Activated B cell treated with CpG ODN at 0.5 μM for 24 hours (primary cell): ENCODE results near the gene ANKS6. TPM values are rescaled to one million over a fixed set of nuclear protein-coding genes. Genes with fewer than 3 reads are reported as not detected.

Experiments used
- ATAC-seq: fragments of 200-7000 bp; cut with Tn5 transposase; one replicate; pipeline ENCODE4 v1.10.0; 2021; ENCODE audit warnings: low read depth, mild to moderate bottlenecking, moderate library complexity
- CTCF ChIA-PET: fragments of 350-600 bp; sonication (Branson Sonifier 250); formaldehyde crosslinking; loops from one replicate; lab custom pipeline; 2021; ENCODE audit warnings: antibody characterized with exemption; lab: Charles Lee
- POLR2A ChIA-PET: fragments of 350-600 bp; sonication (Branson Sonifier 250); formaldehyde crosslinking; loops from one replicate; lab custom pipeline; 2021; ENCODE audit warnings: antibody characterized with exemption; lab: Charles Lee
- DNase-seq: peaks from one replicate; pipeline ENCODE4 v3.0.0; 2022
- H3K27ac Mint-ChIP-seq: one replicate; pipeline ENCODE4 v1.8.0; 2020; ENCODE audit warnings: mixed read lengths
- H3K27me3 Mint-ChIP-seq: one replicate; pipeline ENCODE4 v1.8.0; 2021; ENCODE audit warnings: mixed read lengths
- H3K36me3 Mint-ChIP-seq: one replicate; pipeline ENCODE4 v1.8.0; 2021; ENCODE audit warnings: low read depth, mixed read lengths
- H3K4me1 Mint-ChIP-seq: one replicate; pipeline ENCODE4 v1.8.0; 2021; ENCODE audit warnings: mixed read lengths
- H3K4me3 Mint-ChIP-seq: one replicate; pipeline ENCODE4 v1.8.0; 2020; ENCODE audit warnings: mild to moderate bottlenecking, mixed read lengths
- H3K9me3 Mint-ChIP-seq: one replicate; pipeline ENCODE4 v1.8.0; 2020; ENCODE audit warnings: mixed read lengths
- CTCF ChIP-seq: fragments of 200-600 bp; IDR thresholded peaks from one replicate; pipeline ENCODE4 v1.8.0; 2022; ENCODE audit warnings: antibody characterized with exemption, mild to moderate bottlenecking
- intact Hi-C: fragments of 100-400 bp; cut with micrococcal nuclease; formaldehyde crosslinking; loops from one replicate; pipeline ENCODE4 v1.15.1; 2024
- total RNA-seq: library from RNA; stranded (reverse); gene quantifications from 2 replicates; pipeline ENCODE4 v1.2.3, GENCODE V29; 2022

The ANKS6 gene
- total RNA-seq, 1 donor from 2014 or later, result 14.8 TPM

GRCh38 chr9:98767196-98767595 lies 29.2 kb downstream of the ANKS6 start:
- DNase-seq, result no peak

GRCh38 chr9:98766586-98766985 lies 29.8 kb downstream of the ANKS6 start:
- ATAC-seq (no peak), DNase-seq (no peak)
- no peaks in the 10 kb centered on the region for H3K4me1 Mint-ChIP-seq
- no peaks in the 10 kb centered on the region for H3K27me3 Mint-ChIP-seq
- H3K27ac Mint-ChIP-seq, result no peak overlapping the region
- TF ChIP-seq CTCF, result no peak
- POLR2A ChIA-PET, result no interaction called here
- H3K36me3 Mint-ChIP-seq, result peaks cover 72% of the 10 kb centered on the region
- CTCF ChIA-PET, result interaction anchor here (1.2 to 1.9 kb wide), 2 partner anchors 9 to 450 kb away, joined by 4 to 10 read pairs; no protein-coding TSS in a partner anchor
- no peak overlapping the region for H3K4me3 Mint-ChIP-seq
- peaks cover 8% of the 10 kb centered on the region for H3K9me3 Mint-ChIP-seq
- intact Hi-C loops, result no loop called here

More at GRCh38 chr9:98767196-98767595, 29.2 kb downstream of the ANKS6 start:
- Mint-ChIP-seq H3K36me3 (peaks cover 77% of the 10 kb centered on the region), H3K9me3 (peaks cover 8% of the 10 kb centered on the region), H3K4me1 (no peaks in the 10 kb centered on the region), H3K27me3 (no peaks in the 10 kb centered on the region), H3K4me3 (no peak overlapping the region), H3K27ac (no peak overlapping the region)
- intact Hi-C loops, result no loop called here
- no peak for TF ChIP-seq CTCF
- ATAC-seq, result no peak
- CTCF ChIA-PET, result interaction anchor here (1.2 to 1.9 kb wide), 2 partner anchors 8 to 451 kb away, joined by 4 to 10 read pairs; no protein-coding TSS in a partner anchor
- POLR2A ChIA-PET, result no interaction called here

GRCh38 chr9:98765256-98765655 lies 31.1 kb downstream of the ANKS6 start:
- H3K27me3 Mint-ChIP-seq, result no peaks in the 10 kb centered on the region
- ATAC-seq (no peak), DNase-seq (no peak)
- no peaks in the 10 kb centered on the region for H3K4me1 Mint-ChIP-seq
- H3K27ac Mint-ChIP-seq, result no peak overlapping the region
- no peak overlapping the region for H3K4me3 Mint-ChIP-seq
- intact Hi-C loops, result no loop called here
- POLR2A ChIA-PET, result no interaction called here
- H3K36me3 Mint-ChIP-seq, result peaks cover 63% of the 10 kb centered on the region
- peaks cover 8% of the 10 kb centered on the region for H3K9me3 Mint-ChIP-seq
- no peak for TF ChIP-seq CTCF
- CTCF ChIA-PET, result interaction anchor here (1.9 kb wide), 1 partner anchor 10 kb away, joined by 10 read pairs; no protein-coding TSS in a partner anchor

GRCh38 chr9:98763986-98764745 lies 32.2 kb downstream of the ANKS6 start:
- no peaks in the 10 kb centered on the region for H3K4me1 Mint-ChIP-seq
- DNase-seq (no peak), ATAC-seq (no peak)
- intact Hi-C loops, result no loop called here
- ChIA-PET POLR2A (no interaction called here), CTCF (no interaction called here)
- no peak overlapping the region for H3K27ac Mint-ChIP-seq
- no peaks in the 10 kb centered on the region for H3K27me3 Mint-ChIP-seq
- H3K9me3 Mint-ChIP-seq, result peaks cover 10% of the 10 kb centered on the region
- H3K36me3 Mint-ChIP-seq, result peaks cover 58% of the 10 kb centered on the region
- no peak overlapping the region for H3K4me3 Mint-ChIP-seq
- TF ChIP-seq CTCF, result no peak

- CTCF ChIA-PET, result no interaction called here
- H3K36me3 Mint-ChIP-seq, result peaks cover 56% of the 10 kb centered on the region
- peaks cover 13% of the 10 kb centered on the region for H3K9me3 Mint-ChIP-seq
- POLR2A ChIA-PET, result no interaction called here
- intact Hi-C loops, result no loop called here
- no peak for TF ChIP-seq CTCF
- no peak overlapping the region for H3K27ac Mint-ChIP-seq
- no peaks in the 10 kb centered on the region for H3K27me3 Mint-ChIP-seq
- H3K4me1 Mint-ChIP-seq, result no peaks in the 10 kb centered on the region
- H3K4me3 Mint-ChIP-seq, result no peak overlapping the region
- ATAC-seq (no peak), DNase-seq (no peak)
These were observed 36.1 kb downstream of the ANKS6 start for GRCh38 chr9:98760231-98760630.
